HG03575 (cell line): Measurements from ENCODE around the gene ABCA3.

Experiments
- ATAC-seq: cut with Tn5 transposase; IDR thresholded peaks from one replicate; pipeline ENCODE4 v1.9.1; 2021; ENCODE audit not compliant: unreplicated experiment, insufficient number of reproducible peaks, low FRiP score; ENCODE audit errors: extremely low read depth

Gene ABCA3

DNA sequence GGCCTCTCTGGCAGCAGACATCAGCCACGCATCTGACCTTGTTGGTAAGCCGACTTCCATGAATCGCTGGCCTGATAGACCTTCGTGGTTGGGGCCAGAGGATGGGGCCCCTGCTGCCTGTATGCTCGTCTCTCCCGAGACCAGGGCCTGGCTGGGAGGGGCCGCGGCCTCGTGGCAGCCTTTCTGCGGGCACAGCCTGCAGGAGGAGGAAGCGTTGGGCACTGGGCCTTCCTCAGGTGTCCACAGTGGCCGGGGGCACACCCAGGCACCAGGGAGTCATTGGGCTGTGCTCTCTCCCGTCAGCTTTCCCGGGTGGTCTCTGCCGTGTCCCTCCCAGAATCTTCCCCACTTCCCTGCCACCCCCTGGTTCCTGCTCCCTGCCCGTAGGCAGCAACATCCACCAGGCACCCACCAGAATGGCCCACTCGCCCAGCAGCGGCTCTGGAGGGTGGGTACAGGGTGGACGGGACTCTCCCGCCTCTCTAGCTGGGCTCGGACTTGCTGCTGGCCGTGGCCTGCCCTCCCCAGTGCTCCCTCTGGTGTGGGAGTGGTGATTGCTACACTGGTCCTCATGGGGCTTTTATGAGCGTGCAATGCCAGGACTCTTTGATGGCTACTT lies 110.8 kb downstream of the ABCA3 start:
- no peak for ATAC-seq

GRCh38 chr16:2229091-2229490 lies 111.4 kb downstream of the ABCA3 start:
- no peak for ATAC-seq

DNA sequence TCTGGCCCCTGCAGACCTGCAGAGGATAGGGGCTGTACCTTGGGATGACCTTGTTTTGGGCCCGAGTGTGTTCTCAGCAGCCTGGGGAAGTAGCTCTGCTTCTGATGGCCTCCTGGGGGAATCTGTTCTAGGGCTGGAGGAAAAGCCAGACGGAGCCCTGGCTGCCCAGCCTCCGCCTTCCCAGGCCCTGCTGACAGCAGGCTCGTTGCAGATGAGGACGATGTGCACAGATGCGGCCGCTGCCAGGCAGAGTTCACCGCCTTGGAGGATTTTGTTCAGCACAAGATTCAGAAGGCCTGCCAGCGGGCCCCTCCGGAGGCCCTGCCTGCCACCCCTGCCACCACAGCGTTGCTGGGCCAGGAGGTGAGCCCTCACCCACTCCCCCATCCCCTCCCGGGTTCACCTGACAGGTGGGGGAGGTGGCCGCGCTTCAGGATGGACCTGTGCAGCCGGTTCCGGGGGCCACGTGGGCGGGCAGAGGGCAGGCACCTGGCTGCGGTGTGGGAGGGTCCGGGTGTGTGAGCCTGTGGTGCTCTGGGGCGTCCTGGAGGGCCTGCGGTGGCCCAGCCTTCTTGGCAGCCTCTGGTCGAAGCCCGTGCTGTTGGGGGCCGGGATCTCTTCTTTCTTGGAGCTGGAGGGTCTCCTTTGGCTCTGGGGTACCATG lies 112.2 kb downstream of the ABCA3 start:
- ATAC-seq = no peak

DNA sequence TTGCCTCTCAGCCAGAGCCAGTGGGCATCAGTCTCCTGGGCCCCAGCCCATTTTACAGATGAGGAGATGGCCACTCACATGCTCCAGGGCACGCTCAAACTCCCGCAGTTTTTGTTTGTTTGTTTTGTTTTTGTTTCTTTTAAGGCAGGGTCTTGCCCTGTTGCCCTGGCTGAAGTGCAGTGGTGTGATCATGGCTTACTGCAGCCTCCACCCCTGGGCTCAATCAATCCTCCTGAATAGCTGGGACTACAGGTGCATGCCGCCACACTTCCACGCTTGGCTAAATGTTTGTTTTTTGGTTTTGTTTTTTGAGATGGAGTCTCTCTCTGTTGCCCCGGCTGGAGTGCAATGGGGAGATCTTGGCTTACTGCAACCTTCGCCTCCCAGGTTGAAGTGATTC lies 113.6 kb downstream of the ABCA3 start:
- no peak for ATAC-seq

DNA sequence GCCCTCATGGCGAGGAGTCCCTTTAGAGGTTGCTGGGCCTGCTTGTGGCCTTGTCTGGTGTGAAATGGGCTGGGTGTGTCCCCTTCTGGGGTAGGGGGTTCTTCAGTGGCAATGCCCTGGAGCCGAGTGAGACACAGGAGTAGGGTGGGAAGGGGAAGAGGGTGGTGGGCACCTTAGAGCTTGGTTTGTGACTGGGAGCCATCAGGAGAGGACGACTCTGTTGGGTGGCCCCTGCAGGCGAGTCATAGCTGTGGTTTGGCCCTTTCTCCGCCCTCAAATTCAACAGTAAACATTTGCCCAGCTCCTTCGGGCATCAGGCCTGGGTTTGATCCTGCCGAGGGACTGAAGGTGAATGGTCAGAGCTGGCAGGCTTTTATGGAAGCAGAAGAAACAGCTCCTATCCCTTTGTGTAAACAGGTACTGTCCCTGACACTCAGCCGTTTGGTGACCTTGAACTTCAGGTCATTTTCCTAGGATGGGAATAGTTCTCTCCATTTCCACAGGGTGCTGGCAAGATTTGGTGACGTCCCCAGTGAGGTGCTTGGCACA lies 114.2 kb downstream of the ABCA3 start:
- no peak for ATAC-seq
